ENCODE results near the gene YPEL3. TPM values are rescaled to one million over a fixed set of nuclear protein-coding genes. Genes with fewer than 3 reads are reported as not detected.
"Not testable (repeated sequence)": the region's sequence is repeated elsewhere in the genome, so short reads cannot be mapped to it uniquely, and the experiment has no call there.

Gene YPEL3
- total RNA-seq, 4 donors from 2014 or later = 97.2 to 197 (median 154) TPM

DNA sequence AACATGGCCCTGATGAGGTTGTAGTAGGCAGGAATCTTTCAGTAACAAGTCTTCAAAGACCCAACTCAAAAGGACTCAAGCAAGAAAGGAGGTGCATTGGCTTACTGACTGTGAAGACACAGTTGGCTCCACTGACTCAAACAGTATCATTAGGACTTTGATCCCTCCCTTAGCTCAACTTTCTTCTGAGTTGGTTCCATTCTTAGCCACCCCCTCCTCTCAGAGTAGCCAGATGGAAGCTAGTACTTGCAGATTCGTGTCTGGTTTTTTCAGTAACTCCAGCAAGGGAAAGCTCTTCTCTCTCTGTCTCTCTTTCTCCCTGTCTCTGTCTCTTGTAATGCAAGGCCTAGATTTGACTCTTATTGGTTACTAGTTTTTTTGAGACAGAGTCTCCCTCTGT is 32.0 kb upstream of the YPEL3 start:
- H3K9me3 ChIP-seq = no peaks in the 10 kb centered on the region
- H3K4me1 ChIP-seq = peaks cover 0 to 7% of the 10 kb centered on the region in 2 donors
- TF ChIP-seq POLR2A (IDR thresholded peaks at IDR 0.05) = no peak
- TF ChIP-seq, protein P1, sequence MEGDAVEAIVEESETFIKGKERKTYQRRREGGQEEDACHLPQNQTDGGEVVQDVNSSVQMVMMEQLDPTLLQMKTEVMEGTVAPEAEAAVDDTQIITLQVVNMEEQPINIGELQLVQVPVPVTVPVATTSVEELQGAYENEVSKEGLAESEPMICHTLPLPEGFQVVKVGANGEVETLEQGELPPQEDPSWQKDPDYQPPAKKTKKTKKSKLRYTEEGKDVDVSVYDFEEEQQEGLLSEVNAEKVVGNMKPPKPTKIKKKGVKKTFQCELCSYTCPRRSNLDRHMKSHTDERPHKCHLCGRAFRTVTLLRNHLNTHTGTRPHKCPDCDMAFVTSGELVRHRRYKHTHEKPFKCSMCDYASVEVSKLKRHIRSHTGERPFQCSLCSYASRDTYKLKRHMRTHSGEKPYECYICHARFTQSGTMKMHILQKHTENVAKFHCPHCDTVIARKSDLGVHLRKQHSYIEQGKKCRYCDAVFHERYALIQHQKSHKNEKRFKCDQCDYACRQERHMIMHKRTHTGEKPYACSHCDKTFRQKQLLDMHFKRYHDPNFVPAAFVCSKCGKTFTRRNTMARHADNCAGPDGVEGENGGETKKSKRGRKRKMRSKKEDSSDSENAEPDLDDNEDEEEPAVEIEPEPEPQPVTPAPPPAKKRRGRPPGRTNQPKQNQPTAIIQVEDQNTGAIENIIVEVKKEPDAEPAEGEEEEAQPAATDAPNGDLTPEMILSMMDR (IDR thresholded peaks at IDR 0.05 in 4 of 5, conservative IDR thresholded peaks at IDR 0.05 in 1 of 5) = no peak
- H3K27me3 ChIP-seq = no peaks in the 10 kb centered on the region
- H3K4me3 ChIP-seq = no peak overlapping the region
- intact Hi-C loops (cut with DNase I; ENCODE audit: low total_unique reads) (no loop called here), in situ Hi-C loops (cut with MboI; ENCODE audit: low sequenced_read_pairs in 4 of 4) (no loop called here)
- H3K27ac ChIP-seq = no peak overlapping the region
- H3K36me3 ChIP-seq = no peaks in the 10 kb centered on the region
- DNase-seq (no peak), ATAC-seq (no peak)

DNA sequence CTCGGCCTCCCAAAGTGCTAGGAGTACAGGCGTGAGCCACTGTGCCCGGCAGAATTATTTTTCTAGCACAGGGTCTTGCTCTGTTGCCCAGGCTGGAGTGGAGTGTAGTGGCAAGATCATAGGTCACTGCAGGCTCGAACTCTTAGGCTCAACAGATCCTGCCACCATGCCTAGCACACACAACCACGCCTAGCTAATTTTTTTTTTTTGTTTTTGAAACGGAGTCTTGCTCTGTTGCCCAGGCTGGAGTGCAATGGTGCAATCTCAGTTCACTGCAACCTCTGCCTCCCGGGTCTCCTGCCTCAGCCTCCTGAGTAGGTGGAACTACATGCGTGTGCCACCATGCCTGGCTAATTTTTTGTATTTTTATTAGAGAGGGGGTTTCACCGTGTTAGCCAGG is 29.7 kb upstream of the YPEL3 start:
- intact Hi-C loops (cut with DNase I; ENCODE audit: low total_unique reads) = loop anchor here (1.0 kb wide), 1 partner anchor 64 kb away; no protein-coding TSS in a partner anchor

DNA sequence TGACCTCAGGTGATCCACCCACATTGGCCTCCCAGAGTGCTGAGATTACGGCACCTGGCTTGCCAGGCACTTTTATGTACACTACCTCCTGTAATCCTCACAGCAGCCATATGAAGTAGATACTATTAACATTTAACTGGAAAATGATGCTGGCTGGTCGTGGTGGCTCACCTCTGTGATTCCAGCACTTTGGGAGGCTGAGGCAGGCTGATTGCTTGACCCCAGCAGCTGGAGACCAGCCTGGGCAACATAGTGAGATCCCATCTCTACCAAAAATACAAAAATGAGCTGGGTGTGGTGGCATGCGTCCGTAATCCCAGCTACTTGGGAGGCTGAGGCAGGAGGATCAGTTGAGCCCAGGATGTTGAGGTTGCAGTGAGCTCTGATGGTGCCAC is 29.0 kb upstream of the YPEL3 start:
- TF ChIP-seq POLR2A (IDR thresholded peaks at IDR 0.05) = no peak
- TF ChIP-seq, protein P1 (IDR thresholded peaks at IDR 0.05 in 4 of 5, conservative IDR thresholded peaks at IDR 0.05 in 1 of 5) = no peak
- Histone ChIP-seq H3K27me3 (no peaks in the 10 kb centered on the region), H3K27ac (peak overlapping the region; percentile 61 to 96 (median 87)), H3K9me3 (no peaks in the 10 kb centered on the region), H3K4me1 (peaks cover 14 to 18% of the 10 kb centered on the region in 2 donors), H3K36me3 (no peaks in the 10 kb centered on the region), H3K4me3 (no peak overlapping the region)
- ATAC-seq (no peak), DNase-seq (no peak)
- intact Hi-C loops (cut with DNase I; ENCODE audit: low total_unique reads) (loop anchor here (5.0 kb wide), 1 partner anchor 572 kb away; the partner anchor contains the start of gene SRCAP), in situ Hi-C loops (cut with MboI; ENCODE audit: low sequenced_read_pairs in 4 of 4) (loop anchor here in 1 of 4 donors (25.0 kb wide), 1 partner anchor 287 kb away; the partner anchor contains the start of gene ZNF771)

More for the DNA sequence above, 29.7 kb upstream of the YPEL3 start:
- H3K9me3 ChIP-seq; ATAC-seq; in situ Hi-C loops (cut with MboI; ENCODE audit: low sequenced_read_pairs in 4 of 4); H3K27ac ChIP-seq; H3K27me3 ChIP-seq; H3K4me3 ChIP-seq; DNase-seq; H3K36me3 ChIP-seq: not testable (repeated sequence)
- H3K4me1 ChIP-seq = peaks cover 14 to 18% of the 10 kb centered on the region in 2 donors

DNA sequence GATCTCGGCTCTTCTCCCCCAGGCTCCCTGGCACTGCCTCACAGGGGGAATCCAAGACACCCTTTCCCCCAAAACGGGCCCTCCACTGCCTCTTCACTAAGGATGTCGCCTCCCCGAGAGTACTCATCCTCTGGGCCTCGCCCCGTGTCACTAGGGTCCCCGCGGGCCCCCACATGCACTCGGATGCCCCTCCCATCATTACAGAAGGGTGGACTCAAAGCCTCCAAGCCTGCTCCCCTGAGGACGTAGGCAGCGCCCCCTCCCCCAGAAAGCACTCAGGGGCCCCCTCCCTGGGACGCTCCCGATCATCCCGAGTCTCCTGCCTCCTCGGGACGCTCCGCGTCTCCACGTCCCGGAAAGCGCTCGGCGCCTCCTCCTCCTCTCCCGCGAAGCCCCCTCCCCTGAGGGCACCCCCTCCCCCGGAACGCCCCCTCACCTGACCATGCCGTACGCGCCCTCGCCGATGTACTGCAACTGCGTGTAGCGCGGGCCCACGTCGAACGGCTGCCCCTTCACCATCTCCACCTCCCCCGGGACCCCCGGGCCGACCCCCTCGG is 26.7 kb upstream of the YPEL3 start:
- Histone ChIP-seq H3K4me3 (peak overlapping the region; percentile 79 to 92 (median 86)), H3K27me3 (no peaks in the 10 kb centered on the region), H3K9me3 (no peaks in the 10 kb centered on the region), H3K27ac (peak overlapping the region; percentile 85 to 96 (median 87)), H3K36me3 (peaks cover 0 to 20% of the 10 kb centered on the region in 2 donors), H3K4me1 (peaks cover 14 to 18% of the 10 kb centered on the region in 2 donors)
- in situ Hi-C loops (cut with MboI; ENCODE audit: low sequenced_read_pairs in 4 of 4) = loop anchor here in 1 of 4 donors (25.0 kb wide), 1 partner anchor 290 kb away; the partner anchor contains the start of gene ZNF771
- TF ChIP-seq POLR2A (IDR thresholded peaks at IDR 0.05) = no peak
- TF ChIP-seq, protein P1 (IDR thresholded peaks at IDR 0.05 in 4 of 5, conservative IDR thresholded peaks at IDR 0.05 in 1 of 5) = no peak
- no peak for ATAC-seq
- no peak for DNase-seq
- intact Hi-C loops (cut with DNase I; ENCODE audit: low total_unique reads) = loop anchor here (1.0 to 5.0 kb wide), 4 partner anchors 26 to 575 kb away; partner anchors contain the start of genes ALDOA, SRCAP and YPEL3

DNA sequence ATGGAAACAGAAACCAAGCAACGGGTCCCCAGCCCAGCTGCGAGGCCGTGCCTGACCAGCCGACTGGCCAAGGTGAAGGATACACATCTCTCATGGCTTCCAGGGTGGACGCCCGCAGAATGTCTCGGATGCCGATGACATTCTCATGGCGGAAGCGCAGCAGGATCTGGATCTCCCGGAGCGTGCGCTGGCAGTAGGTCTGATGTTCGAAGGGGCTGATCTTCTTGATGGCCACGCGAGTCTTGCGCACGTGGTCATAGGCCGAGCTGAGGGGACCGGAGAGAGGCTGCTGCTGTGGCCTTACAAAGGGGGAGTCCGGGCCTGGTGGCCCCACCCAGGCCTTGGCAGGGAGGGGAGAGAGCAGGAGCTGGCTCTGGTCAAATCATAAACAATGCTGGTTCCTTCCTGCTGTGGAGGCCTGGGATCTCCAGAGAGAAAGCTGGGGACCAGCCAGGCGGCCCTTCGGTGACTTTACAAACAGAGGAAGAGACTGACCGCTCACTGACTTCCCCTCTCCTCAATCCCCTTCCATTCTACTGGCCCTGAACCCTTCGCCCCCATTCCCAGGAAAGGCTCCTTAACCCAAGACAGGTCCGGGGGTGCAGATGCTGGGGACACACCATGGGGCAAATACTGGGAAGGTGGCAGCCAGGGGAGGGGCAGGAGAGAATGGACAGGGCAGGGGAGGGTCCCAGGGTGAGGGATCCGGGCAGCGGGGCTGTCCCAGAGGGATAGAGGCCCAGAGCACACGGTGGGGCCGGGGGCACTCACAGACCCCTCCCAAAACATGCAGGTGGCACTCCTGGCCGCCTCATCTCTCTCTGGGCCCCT is 25.9 kb upstream of the YPEL3 start:
- DNase-seq = peak; percentile 18 to 49
- TF ChIP-seq, protein P1 (IDR thresholded peaks at IDR 0.05 in 4 of 5, conservative IDR thresholded peaks at IDR 0.05 in 1 of 5) = no peak
- peak in 1 of 2 donors; percentile 45 for TF ChIP-seq POLR2A (IDR thresholded peaks at IDR 0.05)
- intact Hi-C loops (cut with DNase I; ENCODE audit: low total_unique reads) = loop anchor here (2.0 to 5.0 kb wide), 2 partner anchors 25 to 575 kb away; partner anchors contain the start of genes SRCAP and YPEL3
- Histone ChIP-seq H3K27me3 (no peaks in the 10 kb centered on the region), H3K4me3 (peak overlapping the region; percentile 79 to 92 (median 86)), H3K36me3 (peaks cover 0 to 28% of the 10 kb centered on the region in 2 donors), H3K9me3 (no peaks in the 10 kb centered on the region), H3K27ac (peak overlapping the region; percentile 85 to 96 (median 87)), H3K4me1 (peaks cover 14 to 18% of the 10 kb centered on the region in 2 donors)
- ATAC-seq = peak; percentile 7 to 42
- in situ Hi-C loops (cut with MboI; ENCODE audit: low sequenced_read_pairs in 4 of 4) = loop anchor here in 1 of 4 donors (25.0 kb wide), 1 partner anchor 290 kb away; the partner anchor contains the start of gene ZNF771
